ENCODE results near the gene SH3RF3.
"Not testable (repeated sequence)": the region's sequence is repeated elsewhere in the genome, so short reads cannot be mapped to it uniquely, and the experiment has no call there.

- not testable (repeated sequence) for TF ChIP-seq CTCF (IDR thresholded peaks at IDR 0.05 in 4 of 5, conservative IDR thresholded peaks at IDR 0.05 in 1 of 5); POLR2A (IDR thresholded peaks at IDR 0.05)
Measured at GRCh38 chr2:109221316-109221715, 92.3 kb downstream of the SH3RF3 start.
